Stimulated activated naive CD8-positive, alpha-beta T cell treated with anti-CD3 and anti-CD28 coated beads, Interleukin-15, amount 100 ng/mL, for 72 hours (primary cell): ENCODE data around the gene HLA-DMA.
"Not testable (repeated sequence)": the region's sequence is repeated elsewhere in the genome, so short reads cannot be mapped to it uniquely, and the experiment has no call there.

Experiments used
- ATAC-seq: fragments of 150-1000 bp; cut with Tn5 transposase; 2 replicates; pipeline ENCODE4 v1.10.0; 2021; ENCODE audit warnings: mild to moderate bottlenecking, moderate library complexity
- DNase-seq, 2 donors: peaks; one replicate each; pipeline ENCODE4 v3.0.0; 2021 to 2022
- H3K27ac Mint-ChIP-seq, 2 donors: one replicate each; pipeline ENCODE4 v1.8.0; 2022; ENCODE audit warnings: mild to moderate bottlenecking in 2 of 2, mixed read lengths in 2 of 2, moderate library complexity in 2 of 2
- H3K27me3 Mint-ChIP-seq: one replicate; pipeline ENCODE4 v1.8.0; 2022; ENCODE audit warnings: mixed read lengths
- H3K4me1 Mint-ChIP-seq: one replicate; pipeline ENCODE4 v1.8.0; 2022; ENCODE audit warnings: mild to moderate bottlenecking, mixed read lengths
- H3K4me3 Mint-ChIP-seq, 2 donors: one replicate each; pipeline ENCODE4 v1.8.0; 2022; ENCODE audit warnings: mild to moderate bottlenecking in 2 of 2, mixed read lengths in 2 of 2, moderate library complexity in 1 of 2
- H3K9me3 Mint-ChIP-seq, 2 donors: one replicate each; pipeline ENCODE4 v1.8.0; 2022; ENCODE audit warnings: mixed read lengths in 2 of 2

HLA-DMA gene

DNA sequence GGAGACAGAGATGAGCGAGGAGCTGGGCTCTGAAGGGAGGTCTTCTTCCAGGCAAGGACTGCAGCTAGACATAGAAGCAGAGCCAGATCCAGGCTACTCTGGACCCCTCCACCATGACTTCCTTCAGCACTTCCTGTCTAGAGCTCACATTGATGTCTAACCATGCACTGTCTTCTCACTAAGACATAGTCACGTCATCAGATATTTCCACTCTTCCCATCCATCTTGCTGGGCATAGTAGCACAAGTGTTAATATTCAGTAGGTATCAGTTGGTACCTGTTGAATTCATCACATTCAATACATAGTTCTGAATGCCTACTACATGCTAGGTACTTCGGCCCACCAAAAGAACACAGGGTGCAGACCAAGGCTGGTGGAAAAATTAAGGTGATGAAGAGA is 2.9 kb downstream of the HLA-DMA start:
- no peaks in the 10 kb centered on the region for H3K9me3 Mint-ChIP-seq
- H3K4me3 Mint-ChIP-seq: no peak overlapping the region
- ATAC-seq (no peak), DNase-seq (no peak)
- H3K4me1 Mint-ChIP-seq: peaks cover 86% of the 10 kb centered on the region
- no peaks in the 10 kb centered on the region for H3K27me3 Mint-ChIP-seq
- no peak overlapping the region for H3K27ac Mint-ChIP-seq

DNA sequence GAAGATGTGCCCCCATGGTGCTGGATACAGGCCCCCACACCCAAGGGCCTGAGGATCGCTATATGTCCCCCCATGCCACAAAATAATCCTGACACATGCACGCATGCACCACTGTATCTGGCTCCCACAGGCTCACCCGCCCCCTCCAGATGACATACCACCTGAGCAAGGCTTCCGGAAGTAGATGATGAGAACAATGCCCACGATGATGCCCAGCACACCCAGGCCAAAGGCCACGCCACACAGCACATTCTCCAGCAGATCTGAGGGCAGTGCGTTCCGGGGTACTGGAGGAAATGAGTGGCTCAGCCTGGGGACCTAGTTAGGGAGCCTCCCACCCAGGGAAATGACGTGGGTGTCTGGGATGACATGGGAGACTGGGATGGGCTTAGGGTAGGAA is 3.8 kb downstream of the HLA-DMA start:
- no peak for ATAC-seq
- no peak for DNase-seq
- Mint-ChIP-seq H3K27me3 (no peaks in the 10 kb centered on the region), H3K4me3 (no peak overlapping the region), H3K9me3 (no peaks in the 10 kb centered on the region), H3K27ac (peak overlapping the region in 1 of 2 donors; percentile 60), H3K4me1 (peaks cover 86% of the 10 kb centered on the region)

DNA sequence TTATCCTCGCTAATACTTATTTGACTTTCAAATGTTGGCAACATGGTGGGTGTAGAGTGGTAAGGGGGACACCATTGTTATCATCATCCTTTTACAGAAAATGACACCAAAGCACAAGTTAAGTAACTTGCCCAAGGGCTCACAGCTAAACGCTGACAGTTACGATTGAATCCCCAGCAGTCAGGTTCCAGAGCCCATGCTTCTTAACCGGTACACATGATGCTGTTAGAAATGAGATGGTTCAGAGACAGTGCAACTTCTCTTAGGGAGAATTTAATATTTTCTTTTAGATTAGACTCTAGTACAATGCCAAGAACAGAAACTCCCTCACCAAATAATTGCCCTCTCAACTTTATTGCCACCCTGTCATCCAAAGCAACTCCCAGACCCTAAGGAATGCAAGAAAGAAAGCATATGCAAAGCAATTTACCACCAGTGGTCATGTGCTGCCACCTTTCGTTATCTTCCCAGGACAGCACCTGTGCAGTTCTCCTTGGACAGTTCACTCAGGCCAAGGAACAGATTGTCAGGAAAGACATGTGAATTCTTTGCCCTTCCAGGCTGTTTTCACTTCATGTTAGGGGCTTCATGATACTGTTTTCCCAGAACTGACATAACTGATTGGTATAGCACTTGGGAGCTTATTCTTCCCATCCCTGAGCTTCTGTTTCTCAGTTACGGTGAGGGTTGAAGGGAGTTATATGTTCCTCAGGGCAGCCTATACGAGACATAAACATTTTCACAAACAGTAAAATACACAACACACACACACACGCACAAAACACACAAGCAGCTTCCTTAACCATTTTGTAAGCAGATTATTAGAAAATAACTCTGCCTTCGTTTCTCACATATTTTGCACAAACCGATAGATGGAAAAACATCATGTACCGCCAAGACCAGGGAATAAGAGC is 5.1 kb downstream of the HLA-DMA start:
- ATAC-seq: no peak
- DNase-seq: peak in 1 of 2 donors; percentile 24
- H3K4me1 Mint-ChIP-seq: peaks cover 86% of the 10 kb centered on the region

DNA sequence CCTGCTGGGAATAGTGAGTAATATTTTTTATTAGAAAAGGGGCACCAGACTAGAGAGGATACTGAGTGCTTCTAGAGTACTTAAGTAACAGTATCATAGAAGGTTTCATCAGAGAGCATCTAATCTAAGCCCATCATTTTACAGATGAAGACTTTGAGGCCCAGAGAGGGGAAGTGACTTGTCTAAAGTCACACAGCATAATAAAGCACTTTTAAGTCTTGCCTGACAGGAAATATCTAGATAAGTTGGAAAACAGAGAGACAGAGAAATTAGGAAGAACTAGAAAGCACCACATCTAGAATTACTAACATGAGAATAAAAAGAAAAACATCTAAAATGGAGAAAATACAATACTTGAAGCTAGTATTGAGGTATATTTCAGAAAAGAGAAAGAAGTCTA is 6.0 kb downstream of the HLA-DMA start:
- Mint-ChIP-seq H3K27ac (no peak overlapping the region), H3K9me3 (no peaks in the 10 kb centered on the region), H3K27me3 (no peaks in the 10 kb centered on the region), H3K4me1 (peaks cover 87% of the 10 kb centered on the region), H3K4me3 (no peak overlapping the region)
- DNase-seq: no peak
- no peak for ATAC-seq

More for the DNA sequence above, 5.1 kb downstream of the HLA-DMA start:
- Mint-ChIP-seq H3K27me3 (no peaks in the 10 kb centered on the region), H3K4me3 (no peak overlapping the region), H3K27ac (no peak overlapping the region), H3K9me3 (no peaks in the 10 kb centered on the region)

DNA sequence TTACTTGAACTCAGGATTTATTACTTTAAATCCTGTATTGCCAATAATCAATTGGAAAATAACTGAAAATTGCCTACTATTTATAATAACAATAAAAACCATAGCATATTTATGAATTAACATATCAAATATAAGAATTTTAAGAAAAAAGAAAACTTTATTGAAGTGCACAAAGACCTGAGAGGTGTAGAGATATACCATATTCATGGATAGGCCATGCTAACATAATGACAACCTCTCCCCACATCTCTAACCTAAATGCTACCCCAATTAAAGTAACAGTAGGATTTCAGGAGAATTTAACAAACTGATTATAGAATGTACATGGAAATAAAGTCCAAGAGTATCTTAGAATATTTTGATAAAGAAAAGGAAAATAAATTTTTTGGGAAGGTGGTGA is 6.9 kb downstream of the HLA-DMA start:
- Mint-ChIP-seq H3K4me3 (peak overlapping the region; percentile 38 to 89), H3K9me3 (no peaks in the 10 kb centered on the region), H3K27ac (peak overlapping the region in 1 of 2 donors; percentile 44), H3K4me1 (peaks cover 97% of the 10 kb centered on the region), H3K27me3 (no peaks in the 10 kb centered on the region)
- no peak for ATAC-seq
- no peak for DNase-seq

DNA sequence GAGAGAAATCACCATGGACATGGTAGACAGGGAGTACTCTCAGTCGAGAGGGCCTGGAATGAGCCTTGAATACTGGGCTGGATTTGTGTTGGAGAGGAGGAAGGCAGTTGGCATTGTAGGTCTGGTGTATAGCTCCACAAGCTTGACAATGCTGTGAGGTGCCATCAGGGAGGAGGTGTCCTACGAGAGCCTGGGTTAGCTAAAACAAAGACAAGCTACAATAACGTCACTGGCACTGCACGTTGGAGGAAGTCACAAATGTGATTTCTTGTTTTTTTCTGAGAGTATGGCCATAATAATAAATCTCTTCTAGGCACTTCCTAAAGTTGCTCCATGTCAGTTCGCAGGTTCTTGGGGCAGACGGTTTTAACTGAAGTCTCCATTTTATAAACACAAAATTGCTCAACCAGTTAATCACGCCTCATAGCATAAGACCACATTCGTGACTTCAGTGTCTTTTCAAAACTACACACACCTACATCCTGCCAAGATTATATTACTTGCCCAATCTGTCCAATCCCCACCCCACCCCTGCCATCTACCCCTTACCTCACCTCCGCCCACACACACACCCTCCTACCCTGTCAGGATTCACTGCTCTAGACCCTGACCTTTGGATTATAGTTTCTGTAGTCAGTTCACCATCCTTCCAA is 7.7 kb downstream of the HLA-DMA start:
- H3K9me3 Mint-ChIP-seq: no peaks in the 10 kb centered on the region
- peak; percentile 52 for ATAC-seq
- peaks cover 94% of the 10 kb centered on the region for H3K4me1 Mint-ChIP-seq
- peak overlapping the region; percentile 84 to 89 for H3K4me3 Mint-ChIP-seq
- H3K27me3 Mint-ChIP-seq: no peaks in the 10 kb centered on the region
- peak overlapping the region in 1 of 2 donors; percentile 91 for H3K27ac Mint-ChIP-seq
- DNase-seq: peak; percentile 46 to 54

DNA sequence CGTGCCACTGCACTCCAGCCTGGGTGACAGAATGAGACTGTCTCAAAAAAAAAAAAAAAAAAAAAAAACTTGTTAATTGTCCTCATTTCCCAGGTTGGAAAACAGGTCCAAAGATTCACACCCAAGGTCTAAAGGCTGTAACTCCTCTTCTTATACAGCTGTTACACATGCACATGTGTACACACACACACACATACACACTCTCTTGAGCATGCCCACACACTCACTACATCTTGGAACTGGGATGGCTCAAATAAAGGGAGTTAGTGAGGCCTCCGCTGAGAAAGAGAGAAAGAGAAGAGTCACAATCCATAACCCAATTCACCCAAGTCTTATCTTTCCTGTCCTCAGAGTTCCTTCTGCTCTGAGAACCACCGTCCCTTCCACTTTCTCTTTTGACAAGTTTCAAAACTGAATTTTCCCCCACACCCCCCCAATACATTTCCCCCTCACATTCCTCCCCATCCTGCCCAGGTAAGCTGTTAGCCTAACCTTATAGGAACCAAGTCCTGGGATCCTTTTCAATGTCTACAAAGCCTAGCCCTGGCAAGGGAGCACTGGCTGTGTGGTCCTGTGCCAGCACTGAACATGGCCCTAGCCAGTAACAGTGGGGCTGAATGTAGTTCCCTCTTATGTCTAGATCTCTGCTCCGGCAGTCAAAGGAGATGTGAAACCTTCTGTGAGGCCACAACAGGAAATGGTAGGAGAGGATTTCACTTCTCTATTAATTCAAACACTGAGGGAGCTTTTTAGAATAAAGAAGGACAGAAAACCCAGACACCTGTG is 8.8 kb downstream of the HLA-DMA start:
- Mint-ChIP-seq H3K4me3 (peak overlapping the region; percentile 84 to 89), H3K27me3 (no peaks in the 10 kb centered on the region), H3K9me3 (no peaks in the 10 kb centered on the region), H3K4me1 (peaks cover 83% of the 10 kb centered on the region), H3K27ac (peak overlapping the region; percentile 93 to 98)
- ATAC-seq: peak; percentile 70
- peak; percentile 51 to 56 for DNase-seq

DNA sequence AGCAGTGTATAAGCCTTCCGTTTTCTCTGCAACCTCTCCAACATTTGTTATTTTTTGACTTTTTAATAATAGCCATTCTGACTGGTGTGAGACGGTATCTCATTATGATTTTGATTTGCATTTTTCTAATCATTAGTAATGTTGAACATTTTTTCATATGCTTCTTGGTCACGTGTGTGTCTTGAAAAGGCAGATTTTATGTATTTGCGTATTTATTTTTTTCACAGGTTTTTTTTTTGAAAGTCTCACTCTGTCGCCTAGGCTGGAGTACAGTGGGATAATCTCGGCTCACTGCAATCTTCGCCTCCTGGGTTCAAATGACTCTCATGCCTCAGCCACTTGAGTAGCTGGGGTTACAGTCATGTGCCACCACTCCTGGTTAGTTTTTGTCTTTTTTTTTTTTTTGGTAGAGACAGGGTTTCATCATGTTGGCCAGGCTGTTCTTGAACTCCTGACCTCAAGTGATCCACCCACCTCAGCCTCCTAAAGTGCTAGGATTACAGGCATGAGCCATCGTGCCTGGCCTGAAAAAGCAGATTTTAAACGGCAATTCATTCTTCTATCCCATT is 10.3 kb downstream of the HLA-DMA start:
- ATAC-seq, H3K27ac Mint-ChIP-seq, H3K27me3 Mint-ChIP-seq, H3K4me3 Mint-ChIP-seq, DNase-seq, H3K9me3 Mint-ChIP-seq: not testable (repeated sequence)
- H3K4me1 Mint-ChIP-seq: peaks cover 76% of the 10 kb centered on the region

DNA sequence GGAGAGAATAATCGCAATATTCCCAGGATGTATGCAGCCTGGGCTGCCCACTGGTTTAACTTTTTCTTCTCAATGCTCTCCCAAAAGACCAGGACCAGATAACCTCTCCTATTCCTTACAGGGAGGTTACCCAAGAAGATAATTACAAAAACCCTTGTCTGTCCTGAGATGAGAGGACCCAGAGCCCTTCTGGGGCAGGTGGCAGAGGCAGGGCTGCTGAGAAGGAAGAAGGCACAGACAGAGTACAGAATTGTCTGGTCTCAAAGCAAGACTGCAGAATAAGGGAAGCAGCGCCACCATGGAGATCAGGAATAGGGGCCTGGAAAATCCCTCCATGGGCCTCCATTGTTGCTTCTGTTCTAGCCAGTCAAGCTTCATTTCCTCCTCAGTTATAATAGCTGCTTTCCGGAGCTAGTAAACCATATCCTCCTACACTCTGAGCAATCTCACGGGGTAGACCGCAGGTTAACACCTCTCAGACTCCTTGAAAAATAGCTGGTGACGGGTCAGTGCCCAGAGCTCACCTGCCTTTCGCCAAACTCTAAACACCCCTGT is 11.6 kb downstream of the HLA-DMA start:
- Mint-ChIP-seq H3K9me3 (no peaks in the 10 kb centered on the region), H3K27me3 (no peaks in the 10 kb centered on the region), H3K4me3 (peak overlapping the region; percentile 84 to 86), H3K27ac (peak overlapping the region; percentile 84 to 89), H3K4me1 (peaks cover 63% of the 10 kb centered on the region)
- peak; percentile 62 to 64 for DNase-seq
- ATAC-seq: peak; percentile 88

DNA sequence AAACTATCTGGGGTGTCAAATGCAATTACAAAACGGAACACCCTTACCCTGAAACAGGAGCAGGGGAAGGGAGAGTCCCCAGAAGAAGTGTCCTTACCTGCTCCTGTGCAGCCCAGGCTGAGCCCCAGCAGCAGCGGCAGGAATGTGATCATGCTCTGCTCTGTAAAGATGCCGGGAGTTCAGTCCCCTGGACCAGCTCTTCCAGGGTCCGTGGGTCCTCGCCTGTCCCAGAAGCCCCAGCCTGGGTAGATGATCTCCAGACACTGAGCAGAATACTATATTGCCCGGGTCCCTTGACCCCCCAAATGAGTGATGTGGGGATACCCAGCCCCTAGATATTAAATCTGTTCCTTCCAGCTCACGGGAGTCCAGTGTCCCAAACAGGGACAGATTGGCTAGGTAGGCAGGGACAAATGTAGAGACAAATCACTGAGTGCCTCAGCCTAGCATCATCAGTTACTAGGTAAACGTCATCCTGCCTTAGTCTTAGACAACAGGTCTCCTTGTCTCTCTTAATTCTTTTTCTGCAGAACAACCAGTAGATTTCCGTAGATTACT is 12.2 kb downstream of the HLA-DMA start, which contains the start of gene HLA-DMB:
TSS of gene HLA-DMB (minus strand) at position 373 of the 558 bp plus-strand sequence. CDS start at position 152, 221 bp downstream.
- Mint-ChIP-seq H3K27ac (peak within 1 kb of the TSS; percentile 84 to 89), H3K4me1 (peaks cover 57% of the 10 kb centered on the region), H3K4me3 (peak within 1 kb of the TSS; percentile 84 to 86), H3K9me3 (no peaks in the 10 kb centered on the region), H3K27me3 (no peaks in the 10 kb centered on the region)
- ATAC-seq (peak; percentile 87), DNase-seq (peak in 1 of 2 donors; percentile 59)

DNA sequence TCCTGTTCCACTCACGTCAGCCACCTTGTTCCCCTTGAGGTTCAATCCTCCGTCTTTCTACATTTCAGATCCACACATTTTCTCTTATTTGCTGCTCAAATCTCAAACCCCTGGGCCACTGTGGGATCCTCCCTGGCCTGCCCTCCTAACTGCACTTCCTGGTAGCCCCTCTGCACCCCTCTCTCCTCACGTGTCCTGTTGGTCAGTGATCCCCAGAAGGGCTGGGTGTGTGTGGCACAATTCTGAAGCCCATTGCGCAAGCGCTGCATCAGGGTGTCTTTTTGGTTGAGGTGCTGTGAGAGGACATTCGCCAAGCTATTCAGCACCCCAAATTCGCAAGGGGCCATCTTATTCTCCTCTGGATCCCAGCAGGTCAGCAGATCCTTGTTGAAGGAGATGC is 14.4 kb downstream of the HLA-DMA start:
- no peaks in the 10 kb centered on the region for H3K9me3 Mint-ChIP-seq
- no peak for ATAC-seq
- no peak overlapping the region for H3K4me3 Mint-ChIP-seq
- no peak for DNase-seq
- H3K27ac Mint-ChIP-seq: no peak overlapping the region
- H3K4me1 Mint-ChIP-seq: peaks cover 38% of the 10 kb centered on the region
- H3K27me3 Mint-ChIP-seq: no peaks in the 10 kb centered on the region

DNA sequence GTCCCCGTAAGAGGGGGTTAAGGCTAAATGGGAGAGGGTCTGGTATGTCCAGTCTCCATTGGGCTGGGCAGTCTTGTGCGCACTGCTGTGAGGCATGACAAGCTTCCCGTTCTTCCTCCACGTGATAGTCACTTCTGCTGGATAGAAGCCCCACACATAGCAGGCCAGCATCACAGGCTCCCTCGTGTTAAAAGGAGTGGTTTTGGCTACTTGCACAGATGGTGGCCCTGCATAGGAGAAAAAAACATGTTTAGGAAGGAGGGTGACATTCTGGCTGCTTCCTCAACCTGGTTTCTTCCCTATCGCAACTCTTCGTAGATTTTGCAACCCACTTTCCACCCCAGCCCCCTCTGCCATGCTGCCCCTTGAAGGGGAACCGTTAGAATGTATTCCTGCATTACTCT is 15.7 kb downstream of the HLA-DMA start:
- no peak for DNase-seq
- Mint-ChIP-seq H3K4me1 (peaks cover 27% of the 10 kb centered on the region), H3K27me3 (no peaks in the 10 kb centered on the region), H3K9me3 (no peaks in the 10 kb centered on the region), H3K27ac (no peak overlapping the region), H3K4me3 (no peak overlapping the region)
- ATAC-seq: no peak

DNA sequence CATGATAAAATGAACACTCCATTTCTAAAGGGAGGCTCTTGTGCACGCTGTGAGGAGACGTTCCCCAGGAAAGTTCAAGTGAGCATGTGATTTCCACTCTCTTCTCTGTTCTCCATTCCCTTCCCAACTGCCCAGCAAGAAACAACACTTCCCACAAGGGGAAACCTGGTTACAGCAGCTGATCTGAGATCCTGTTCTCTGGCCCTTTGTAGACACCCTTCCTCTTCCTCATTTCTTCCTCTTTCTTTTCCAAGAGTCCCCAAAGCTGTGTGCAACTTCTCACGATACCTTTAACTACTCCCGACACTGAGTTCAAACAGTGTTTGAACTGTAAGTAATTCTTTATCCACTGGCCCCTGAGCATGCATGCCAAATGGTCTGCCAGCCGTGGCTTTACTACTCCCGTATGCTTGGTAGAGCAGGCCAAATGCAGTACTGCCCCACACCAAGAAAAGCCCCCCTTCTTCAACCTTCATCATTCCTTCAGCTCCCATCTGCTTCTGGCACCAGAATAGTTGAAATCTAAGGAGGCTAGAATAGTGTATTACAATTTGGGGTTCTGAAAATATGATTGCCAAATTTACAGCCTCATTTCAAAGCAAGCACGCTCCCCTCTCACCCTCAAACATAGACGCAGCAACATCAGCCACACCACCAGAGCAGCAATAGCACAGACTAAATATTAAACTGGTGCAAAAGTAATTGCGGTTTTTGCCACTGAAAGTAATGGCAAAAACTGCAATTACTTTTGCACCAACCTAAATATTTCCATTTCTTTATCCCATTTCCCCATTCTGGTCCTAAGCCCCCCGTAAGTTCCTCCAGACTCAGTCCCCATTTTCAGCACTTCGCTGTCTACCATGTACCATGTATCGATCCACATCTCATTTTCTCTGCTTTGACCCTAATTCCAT is 16.4 kb downstream of the HLA-DMA start:
- no peak for ATAC-seq
- Mint-ChIP-seq H3K4me3 (no peak overlapping the region), H3K27ac (peak overlapping the region in 1 of 2 donors; percentile 59), H3K9me3 (no peaks in the 10 kb centered on the region), H3K27me3 (no peaks in the 10 kb centered on the region), H3K4me1 (peaks cover 20% of the 10 kb centered on the region)
- DNase-seq: no peak
